IPS-18c (cell line): ENCODE results near the gene PYGM.

Experiments used
- H3K4me3 ChIP-seq: 2 replicates; pipeline ENCODE4 v1.7.0; 2013; ENCODE audit warnings: low read depth, mild to moderate bottlenecking, low read length, moderate library complexity; ENCODE audit not compliant: insufficient read depth
- H3K9me3 ChIP-seq: one replicate; pipeline ENCODE4 v1.6.1; 2013; ENCODE audit warnings: mild to moderate bottlenecking, low read length, moderate library complexity; ENCODE audit not compliant: control insufficient read depth, insufficient read depth

Gene PYGM

DNA sequence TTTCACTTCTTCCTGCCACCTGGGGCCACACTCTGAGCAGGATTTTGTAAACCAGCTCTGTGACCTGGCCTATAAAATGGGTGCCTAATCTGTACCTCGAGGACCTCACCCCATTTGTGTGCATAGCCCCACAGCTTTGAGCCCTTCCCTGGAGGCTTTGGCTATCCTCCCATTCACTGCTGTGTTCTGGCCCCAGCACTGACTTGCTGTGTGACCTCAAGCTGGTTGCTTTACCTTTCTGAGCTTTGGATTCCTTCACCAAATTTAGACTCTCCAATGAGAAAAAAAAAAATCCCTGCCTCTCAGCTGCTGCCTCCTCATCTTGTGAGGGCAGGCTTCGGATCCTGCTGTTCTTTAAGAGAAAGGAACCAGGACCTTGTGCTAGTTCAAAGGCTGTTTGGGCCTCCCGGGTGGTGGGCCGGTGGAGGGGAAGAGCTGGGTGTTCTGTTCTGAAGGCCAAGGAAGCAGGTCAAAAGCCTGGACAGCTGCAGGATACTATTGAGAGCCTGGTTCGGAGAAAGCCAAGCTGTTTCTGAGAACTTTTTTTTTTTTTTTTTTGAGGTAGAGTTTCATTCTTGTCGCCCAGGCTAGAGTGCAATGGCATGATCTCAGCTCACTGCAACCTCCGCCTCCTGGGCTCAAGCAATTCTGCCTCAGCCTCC, 1.1 kb upstream of the PYGM start:
- Histone ChIP-seq H3K9me3 (no peaks in the 10 kb centered on the region), H3K4me3 (no peak overlapping the region)

DNA sequence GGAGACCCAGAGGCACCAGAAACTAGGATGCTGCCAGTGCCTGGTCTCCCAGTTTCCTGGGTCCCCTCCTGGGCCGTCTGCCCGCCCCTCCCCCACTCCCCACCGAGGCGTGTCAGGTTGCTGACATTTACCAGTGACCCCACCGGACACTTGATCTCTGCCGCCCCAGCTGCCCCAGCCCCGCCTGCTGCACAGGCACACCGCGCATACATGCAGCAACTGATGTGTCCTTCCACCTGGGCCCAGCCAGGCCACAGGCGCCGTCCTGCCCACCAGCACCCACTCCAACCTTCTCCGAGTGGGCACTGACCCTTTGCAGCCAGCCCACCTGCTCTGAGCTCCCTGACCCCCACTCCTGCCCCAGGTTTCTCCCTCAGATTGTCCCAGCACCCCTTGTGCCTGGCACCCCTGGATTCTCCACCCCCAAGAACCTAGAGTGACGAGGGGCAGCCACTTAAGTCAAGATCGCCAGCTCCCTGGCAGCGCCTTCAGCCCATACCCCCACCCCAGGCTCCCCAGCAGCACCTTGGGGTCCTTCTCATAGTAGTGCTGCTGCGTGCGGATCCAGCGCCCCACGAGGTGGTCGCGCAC, 548 bp downstream of the PYGM start:
- no peaks in the 10 kb centered on the region for H3K9me3 ChIP-seq
- 0 out of 2 replicates have a peak overlapping the region, but pooled peaks have one; percentile 9 for H3K4me3 ChIP-seq

DNA sequence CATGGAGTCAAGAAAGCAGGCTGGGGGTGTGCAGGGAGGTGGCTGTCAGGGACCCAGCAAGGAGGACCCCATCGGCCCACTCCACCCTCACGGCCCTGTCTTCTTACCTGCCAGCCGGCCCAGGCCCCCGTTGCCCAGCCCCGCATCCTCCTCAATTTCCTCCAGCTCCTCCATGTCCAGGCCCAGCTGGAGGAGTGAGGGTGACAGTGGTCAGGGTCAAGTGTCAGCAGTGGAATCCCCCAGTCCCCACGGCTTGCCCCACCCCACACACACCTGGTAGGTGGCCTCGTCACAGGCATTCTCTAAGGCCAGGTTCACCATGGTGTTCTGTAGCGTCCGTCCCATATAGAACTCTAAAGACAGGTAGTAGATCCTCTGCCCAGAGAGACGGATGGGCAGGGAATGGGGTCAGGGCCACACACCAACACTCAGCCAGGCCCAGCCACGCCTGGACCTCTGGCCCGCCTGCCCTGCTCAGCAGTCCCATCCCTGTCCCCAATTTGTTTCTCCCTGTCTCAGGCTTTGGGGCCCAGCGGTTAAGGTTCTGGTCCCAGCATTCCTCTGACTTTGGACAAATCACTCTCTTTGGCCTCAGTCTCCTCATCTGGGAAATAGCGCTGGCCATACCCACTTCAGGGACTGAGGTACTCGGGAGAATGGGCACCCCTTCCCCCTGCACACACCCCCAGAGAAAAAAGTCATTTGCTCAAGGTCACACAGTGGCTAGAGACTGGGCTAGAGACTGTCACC, 1.3 kb downstream of the PYGM start:
- Histone ChIP-seq H3K9me3 (no peaks in the 10 kb centered on the region), H3K4me3 (no peak overlapping the region)

DNA sequence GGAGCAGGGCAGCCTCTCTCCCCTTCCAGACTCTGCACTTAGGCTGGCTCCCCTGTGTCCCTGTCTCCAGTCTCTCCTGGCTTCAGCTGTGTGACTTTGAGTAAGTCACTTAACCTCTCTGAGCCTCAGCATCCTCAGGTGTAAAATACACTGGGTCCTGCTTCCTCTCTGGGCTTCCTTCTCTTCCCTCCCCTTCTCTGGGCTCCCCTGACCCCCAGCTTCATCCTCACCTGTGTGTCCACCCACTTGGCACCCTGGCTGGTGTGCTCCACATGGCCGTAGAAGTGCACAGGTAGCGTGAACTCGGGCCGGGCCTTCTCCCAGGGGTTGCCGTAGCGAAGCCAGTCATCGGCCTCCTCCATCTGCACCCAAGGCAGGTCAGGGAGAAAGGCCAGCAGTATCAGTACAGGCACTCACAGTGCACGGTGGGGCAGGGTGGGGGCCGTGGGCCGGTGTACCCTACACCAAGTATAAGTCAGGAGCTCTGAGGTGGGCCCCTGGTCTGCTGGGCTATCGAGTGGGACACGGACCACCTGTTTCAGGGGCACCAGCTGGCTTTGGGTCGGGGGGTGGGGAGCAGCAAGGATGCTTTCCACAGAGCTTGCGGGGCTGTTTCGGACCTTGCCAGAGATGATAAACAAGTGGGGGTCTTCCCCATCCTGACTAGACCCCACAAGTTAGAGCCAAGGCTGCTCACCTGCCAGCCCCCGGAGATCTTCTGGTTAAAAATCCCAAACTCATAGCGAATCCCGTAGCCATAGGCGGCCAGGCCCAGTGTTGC, 2.0 kb downstream of the PYGM start:
- Histone ChIP-seq H3K9me3 (no peaks in the 10 kb centered on the region), H3K4me3 (no peak overlapping the region)

DNA sequence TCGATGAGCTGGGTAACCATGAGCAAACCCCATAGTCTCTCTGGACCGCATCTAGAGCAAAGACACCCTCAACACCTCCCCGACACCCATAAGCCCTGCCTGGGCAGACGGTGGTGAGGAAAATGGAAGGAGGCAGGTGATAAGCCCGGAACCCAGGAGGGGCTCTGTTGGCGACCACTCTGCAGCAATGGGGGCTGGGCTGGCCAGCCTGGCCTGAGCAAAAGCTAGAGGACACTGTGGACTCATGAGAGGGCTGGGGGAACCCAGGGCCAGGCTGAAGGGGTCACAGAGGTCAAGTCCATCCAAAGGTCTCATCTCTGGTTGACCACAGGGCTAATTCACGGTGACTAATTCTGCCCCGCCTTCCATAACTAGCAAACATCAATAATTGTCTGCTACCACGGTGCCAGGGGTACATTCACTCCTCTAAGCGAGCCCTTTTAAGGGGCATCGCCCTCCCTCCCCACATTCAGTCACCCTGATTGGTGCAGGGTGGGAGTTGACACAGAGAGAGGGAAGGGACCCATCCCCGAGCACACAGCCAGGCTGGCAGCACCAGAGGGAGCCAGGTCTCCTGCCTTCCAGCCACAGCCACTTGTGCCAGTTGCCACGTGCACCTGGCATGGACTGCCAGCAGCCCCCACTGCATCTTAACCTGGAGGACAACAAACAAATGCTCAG, 4.0 kb downstream of the PYGM start:
- no peaks in the 10 kb centered on the region for H3K9me3 ChIP-seq

DNA sequence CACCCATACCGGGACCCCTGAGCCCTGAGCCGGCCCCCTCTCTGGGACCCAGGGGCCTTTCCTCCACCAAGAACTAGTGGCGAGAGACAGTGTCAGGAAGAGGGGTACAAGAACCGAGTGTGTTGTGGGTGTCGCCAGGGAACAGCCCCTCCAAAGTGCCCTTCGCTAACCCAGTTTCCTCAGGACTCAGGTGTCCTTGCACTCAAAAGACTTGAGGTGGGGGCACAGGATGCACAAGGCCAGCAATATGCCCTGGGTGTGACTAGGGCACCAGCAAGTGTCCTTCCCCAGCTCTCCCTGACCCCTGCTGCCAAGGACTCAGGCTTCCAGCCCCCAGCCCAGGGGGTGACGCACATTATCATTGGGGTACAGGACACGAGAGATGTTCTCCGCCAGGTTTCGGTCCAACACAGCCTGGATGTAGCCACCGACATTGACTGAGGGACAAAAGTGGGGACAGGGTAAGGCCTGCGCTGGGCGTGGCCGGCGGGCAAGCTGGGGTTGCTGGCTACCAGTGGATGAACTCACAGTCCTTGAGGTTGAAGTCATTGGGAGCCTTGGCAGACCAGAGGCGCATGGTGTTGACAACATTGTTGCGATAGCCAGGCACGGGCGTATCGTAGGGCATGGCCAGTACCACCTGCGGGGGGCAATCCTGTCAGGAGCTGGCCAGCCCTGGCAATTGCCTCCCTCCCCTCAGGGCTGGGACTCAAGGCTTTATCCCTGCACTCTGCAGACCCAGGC, 4.7 kb downstream of the PYGM start:
- Histone ChIP-seq H3K9me3 (no peaks in the 10 kb centered on the region), H3K4me3 (no peak overlapping the region)

More for the DNA sequence above, 4.0 kb downstream of the PYGM start:
- H3K4me3 ChIP-seq, result no peak overlapping the region

DNA sequence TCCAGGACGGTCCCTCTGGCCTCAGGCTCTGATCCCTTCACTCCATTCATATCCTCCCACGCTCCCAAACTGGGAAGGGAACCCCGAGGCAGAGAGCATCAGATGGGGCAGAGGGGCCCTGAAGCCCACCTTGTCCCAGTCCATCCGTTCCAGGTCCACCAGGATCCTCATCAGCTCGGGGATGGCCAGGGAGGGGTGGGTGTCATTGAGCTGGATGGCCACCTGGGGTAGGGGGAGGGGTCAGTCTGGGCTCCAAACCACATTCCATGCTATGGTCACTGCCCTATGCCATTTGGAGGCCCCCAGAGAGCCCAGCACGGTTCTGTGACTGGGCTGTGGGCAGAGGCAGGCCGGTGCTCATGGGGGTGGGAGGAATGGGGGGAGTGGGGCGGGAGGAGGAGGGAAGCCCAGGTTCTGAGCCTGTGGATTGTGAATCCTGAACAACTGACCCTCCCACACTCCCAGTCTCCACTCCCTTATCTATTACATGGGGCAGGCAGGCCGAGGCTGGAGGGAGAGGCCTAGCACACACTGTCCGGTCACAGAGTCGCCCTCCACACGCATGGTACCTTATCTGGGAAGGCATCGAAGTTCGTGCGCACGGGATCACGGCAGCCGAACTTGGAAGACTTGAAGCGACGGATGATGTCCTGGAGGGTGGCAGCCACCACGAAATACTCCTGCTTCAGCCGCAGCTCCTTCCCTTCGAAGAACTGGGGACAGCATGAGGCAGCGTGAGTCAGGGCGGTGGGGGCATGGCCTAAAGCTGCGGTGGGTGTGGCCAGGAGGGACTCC, 5.5 kb downstream of the PYGM start:
- Histone ChIP-seq H3K9me3 (no peaks in the 10 kb centered on the region), H3K4me3 (no peak overlapping the region)

DNA sequence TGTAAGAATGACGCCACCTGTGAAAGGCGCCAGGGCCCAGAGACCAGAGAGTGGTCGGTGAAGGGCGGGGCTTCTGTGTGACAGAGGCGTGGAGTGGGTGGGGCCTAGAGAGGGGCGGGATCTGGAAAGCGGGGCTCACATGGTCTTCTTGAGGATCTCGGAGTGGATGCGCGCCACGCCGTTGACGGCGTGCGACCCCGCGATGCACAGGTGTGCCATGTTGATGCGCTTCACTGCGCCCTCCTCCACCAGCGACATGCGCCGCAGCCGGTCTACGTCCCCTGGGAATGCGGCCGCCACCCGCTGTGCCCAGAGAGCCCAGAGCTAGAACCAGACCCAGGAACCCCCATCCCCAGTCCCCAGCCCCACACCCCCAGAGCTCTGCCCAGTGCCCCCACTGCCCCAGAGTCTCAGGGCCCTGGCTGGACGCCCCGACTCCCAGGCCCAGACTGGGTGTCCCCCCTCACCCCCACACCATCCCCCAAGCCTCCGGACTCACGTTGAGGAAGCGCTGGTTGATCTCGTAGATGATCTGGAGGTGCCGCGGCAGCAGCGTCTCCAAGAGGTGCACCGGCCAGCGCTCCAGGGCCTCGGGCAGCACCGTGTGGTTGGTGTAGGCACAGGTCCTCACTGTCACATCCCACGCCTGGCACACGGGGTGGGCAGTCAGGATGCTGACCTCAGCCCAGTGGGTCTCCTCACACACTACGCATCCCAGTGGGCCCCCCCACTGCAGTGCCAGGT, 6.2 kb downstream of the PYGM start:
- H3K9me3 ChIP-seq, result no peaks in the 10 kb centered on the region

DNA sequence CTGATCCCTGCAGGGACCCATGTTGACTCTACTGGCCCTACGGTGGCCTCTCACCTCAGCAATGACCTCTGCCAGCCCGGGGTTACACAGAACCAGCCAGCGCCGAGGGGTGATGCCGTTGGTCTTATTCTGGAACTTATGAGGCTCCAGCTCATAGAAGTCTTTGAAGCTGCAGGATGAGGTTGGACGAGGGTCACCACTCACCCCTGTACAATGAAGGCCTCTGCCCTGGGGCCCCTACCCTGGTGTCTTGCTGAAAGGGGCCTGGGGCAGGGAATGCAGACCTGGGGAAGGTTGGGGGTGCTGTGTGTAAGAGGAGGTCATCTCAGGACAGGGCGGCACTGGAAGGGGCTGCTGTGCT, 6.8 kb downstream of the PYGM start:
- no peak overlapping the region for H3K4me3 ChIP-seq
- no peaks in the 10 kb centered on the region for H3K9me3 ChIP-seq

More for the DNA sequence above, 6.2 kb downstream of the PYGM start:
- H3K4me3 ChIP-seq, result no peak overlapping the region

DNA sequence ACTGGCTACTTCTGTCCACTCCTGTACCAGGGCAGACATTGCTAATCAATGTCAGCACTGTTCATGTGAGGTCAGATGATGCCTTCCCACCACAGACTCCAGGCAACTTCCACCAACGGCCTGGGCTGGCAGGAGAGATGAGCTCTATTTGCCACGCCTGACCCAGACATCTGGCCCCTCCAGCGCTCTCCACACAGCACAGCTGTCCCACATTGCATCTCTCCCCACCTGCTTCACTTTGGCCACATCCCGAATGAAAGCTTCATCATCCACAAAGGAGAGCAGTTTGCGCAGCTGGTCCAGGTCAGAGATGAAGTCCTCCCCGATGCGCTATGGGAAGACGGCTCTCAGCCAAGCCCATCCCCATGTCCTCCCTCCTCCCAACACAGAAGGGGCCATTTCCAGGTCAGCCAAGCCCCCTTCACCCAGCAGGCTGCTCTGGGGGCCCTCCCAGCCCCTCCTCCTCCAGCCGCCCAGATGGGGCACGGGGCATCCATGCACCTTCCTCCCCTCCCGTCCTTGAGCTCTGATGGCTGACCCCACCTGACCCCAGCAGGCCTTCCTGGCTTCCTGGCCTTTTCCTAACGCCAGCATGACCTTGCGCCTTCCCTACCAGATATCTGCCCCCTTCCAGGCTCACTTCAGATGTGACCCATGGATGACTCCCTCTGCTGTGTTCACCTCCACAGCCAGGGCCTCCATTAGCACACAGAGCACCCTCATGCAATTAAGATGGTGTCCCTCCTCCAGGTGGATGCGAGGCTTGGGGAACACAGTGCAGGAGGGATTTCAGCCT, 7.4 kb downstream of the PYGM start:
- Histone ChIP-seq H3K4me3 (no peak overlapping the region), H3K9me3 (no peaks in the 10 kb centered on the region)

DNA sequence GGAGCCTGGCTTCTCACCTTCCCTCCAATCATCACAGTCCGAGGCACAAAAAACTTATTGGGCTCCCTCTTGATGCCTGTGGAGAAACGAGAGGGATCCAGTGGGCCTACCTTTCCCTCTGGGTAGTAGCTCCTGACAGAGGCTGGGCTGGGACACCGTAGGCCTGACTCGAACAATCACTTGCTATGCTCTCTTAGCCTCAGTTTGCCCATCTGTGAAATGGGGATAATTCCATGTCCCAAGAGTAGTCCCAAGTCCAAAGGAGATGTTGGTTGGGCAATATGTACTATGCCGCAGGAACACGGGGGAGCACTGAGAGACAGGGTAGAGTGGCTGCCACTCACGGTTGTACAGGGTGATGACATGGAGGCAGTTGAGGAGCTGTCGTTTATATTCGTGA, 8.2 kb downstream of the PYGM start:
- Histone ChIP-seq H3K4me3 (no peak overlapping the region), H3K9me3 (no peaks in the 10 kb centered on the region)

DNA sequence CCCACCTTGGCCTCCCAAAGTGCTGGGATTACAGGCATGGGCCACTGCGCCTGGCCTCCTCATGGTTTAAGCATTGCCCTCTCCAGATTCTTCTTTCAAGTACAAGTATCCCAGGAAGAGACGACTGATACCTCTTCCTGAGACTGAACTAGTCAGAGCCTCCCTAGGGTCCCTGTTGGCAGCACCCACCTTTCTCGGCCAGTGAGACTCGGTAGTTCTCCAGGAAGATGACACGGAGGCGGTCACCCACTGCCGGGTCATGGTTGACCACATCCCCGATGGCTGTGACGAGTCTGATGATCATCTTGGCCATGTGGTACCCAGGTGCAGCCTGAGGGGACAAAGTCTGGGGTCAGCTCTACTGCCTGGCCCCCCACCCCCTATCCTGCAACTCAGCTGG, 8.6 kb downstream of the PYGM start:
- Histone ChIP-seq H3K4me3 (no peak overlapping the region), H3K9me3 (no peaks in the 10 kb centered on the region)

DNA sequence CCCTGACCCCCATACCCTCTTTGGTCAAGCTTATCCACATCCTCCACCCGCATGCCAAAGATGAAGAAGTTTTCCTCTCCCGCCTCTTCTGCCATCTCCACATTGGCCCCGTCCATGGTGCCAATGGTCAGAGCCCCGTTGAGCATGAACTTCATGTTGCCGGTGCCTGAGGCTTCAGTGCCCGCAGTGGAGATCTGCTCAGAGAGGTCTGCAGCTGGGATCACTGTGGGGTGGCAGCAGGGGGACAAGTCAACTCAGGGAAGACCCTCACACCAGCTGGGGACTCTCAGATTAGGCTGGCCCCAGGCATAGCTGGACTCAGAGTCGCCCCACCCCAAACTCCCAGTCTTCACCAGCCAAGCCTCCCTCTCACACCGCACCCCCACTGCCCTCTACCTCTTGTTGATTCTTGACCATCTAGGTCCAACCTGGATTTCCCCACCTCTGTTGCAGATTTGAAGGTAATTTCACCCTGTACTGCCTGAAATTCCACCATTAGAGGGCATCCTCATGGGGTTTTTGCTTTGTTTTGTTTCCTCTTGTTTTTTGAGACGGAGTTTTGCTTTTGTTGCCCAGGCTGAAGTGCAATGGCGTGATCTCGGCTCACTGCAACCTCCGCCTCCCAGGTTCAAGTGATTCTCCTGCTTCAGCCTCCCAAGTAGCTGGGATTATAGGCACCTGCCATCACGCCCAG, 9.3 kb downstream of the PYGM start:
- Histone ChIP-seq H3K9me3 (no peaks in the 10 kb centered on the region), H3K4me3 (no peak overlapping the region)

DNA sequence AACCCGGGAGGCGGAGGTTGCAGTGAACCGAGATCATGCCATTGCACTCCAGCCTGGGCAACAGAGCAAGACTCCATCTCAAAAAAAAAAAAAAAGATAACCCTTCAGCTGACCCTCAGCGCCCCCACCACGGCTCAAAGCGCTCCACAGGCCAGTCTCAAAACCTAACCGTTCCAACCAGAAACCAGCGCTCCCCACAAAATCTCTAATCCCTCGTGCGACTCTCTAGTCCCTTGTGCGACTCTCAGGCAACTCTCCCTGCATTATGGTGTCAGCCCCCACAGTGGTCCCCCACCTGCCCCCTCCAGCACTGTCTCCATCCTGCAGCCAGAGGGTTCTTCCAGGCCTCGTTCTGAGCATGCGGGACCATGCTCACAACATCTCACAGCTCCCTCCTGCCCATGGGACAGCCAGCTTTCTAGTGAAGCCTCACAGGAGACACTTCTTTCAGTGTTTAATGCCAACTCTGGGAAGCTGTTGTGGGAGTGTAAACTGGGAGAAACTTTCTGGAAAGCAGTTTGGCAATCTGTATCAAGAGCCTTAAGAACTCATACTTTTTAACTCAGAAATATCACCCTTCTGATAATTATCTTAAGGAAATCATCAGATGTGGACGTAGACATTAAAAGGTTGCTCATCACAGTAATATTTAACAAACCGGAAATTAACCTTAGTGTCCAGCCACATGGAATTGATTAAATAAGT, 11.7 kb downstream of the PYGM start:
- Histone ChIP-seq H3K9me3 (no peaks in the 10 kb centered on the region), H3K4me3 (no peak overlapping the region)
